T-helper 1 cell (primary cell): ENCODE data around the gene RTP2.

Source experiments
- DNase-seq, 5 donors: peaks; one replicate each; pipeline ENCODE4 v3.0.0-alpha.2; 2012 to 2020

Gene RTP2

DNA sequence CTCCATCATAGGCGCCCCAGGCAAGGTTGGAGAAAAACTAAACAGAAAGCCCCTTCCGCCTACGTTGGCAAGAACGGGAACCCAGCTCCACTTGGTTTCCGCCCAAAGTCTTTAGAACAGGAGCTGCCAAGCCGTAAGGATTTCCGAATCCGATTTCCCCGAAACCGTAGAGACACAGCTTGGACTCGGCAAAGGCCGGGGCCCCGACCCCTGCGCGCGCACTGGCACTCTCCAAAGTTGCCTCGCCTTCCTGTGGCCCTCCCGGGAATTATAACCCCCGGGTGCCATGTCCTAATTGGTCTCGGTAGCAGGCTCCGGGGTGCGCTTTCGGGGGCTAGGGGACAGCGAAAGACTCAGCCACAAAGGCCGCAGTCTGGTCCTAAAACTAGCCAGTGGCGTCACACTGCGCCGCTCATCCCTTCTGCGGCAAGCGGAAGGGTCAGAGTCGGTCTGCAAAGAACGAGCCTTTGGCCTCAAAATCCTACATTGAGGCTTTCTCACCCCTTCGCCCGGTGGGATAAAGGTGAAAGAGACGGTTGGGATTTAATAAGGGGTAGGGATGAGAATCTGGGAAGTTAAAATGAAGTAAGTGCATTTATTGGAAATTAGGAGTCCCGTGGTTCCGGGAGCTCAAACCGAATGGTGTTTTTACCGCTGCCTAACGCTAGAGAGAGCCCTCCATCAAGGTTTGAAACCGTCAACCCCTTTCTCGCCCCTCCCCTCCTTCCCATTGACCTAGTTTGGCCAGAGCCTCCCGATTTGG lies 36.2 kb upstream of the RTP2 start:
- peak in 4 of 5 donors; percentile 46 to 80 (median 55) for DNase-seq

DNA sequence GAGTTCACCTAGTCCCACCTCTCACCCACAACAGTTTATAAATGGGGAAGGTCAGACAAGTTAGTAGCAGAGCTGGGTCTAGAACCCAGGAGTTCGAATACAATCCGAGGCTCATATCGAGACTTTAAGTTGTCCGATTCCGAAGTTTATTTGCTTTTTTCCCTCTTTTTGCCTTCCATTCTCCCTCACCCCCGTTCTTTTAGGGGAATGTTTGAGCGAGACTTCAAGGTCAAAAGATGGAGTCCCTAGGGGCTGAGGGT lies 35.6 kb upstream of the RTP2 start:
- DNase-seq, result no peak

DNA sequence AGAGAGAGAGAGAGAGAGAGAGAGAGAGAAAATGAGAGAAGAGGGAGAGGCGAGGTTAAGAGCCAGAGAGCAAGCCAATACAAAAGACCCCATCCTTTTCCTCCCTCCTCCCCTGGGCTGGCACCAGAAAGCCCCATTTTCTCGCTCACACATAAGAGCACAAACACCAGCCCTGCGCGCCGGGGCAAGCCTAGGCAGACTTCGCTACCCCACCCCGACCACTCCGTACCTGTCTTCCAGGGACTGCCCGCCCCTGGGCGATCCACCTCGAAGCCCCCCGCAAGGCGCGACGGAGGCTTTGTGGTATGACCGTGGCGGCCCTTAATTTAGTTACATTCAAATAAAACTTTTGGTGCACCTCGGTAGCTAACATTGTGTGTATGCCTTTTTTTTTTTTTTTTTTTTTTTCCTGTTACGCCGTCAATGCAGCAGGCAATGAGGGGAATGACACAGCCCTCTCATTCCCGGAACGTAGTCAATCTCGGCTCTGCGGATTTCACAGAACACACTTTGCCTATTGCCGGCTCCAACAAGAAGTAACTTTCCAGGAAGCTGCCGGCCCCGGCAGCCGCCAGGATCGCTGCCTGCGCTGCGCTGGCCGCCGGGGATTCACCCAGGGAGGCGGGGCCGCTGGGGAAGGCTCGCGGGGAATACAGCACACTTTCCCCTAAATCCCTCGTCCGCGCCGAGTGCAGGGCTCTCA lies 35.2 kb upstream of the RTP2 start:
- peak in 1 of 5 donors; percentile 68 for DNase-seq

DNA sequence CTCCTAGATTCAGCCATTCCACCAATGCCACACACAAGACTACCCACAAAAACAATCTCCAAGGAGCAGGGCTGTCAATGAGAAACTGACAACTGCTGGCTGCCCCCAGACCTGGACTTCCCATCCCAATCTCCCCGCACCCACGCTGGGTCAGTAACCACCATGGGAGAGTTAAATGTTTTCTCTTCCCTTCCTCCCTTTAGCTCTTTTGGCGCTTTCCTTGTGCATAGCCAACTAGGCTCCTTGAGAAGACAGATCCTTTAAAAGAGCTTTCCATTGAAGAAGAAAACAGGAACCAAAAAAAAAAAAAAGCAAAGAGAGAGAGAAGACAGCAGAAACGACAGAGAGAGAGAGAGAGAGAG lies 34.6 kb upstream of the RTP2 start:
- DNase-seq, result no peak

DNA sequence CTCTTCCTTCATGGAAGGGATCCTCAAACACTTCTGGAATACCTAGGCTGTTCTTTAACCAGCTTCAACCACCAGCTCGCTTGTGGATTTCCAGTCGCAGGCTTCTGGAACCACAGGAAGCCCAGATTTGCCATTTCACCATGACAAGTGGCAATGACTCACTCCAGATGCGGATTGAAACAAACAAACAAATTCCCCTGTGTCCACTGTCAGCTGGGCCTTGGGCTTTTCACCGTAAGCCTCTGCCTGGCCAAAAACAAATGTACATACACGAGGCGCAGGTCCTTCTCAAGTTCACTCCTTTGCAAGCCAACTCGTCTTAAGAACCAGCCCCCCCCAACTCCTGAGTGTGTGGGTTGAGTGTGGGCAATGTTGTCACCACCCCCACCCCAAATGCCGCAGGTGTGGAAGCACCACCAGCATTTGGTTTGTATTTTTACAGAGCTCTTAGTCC lies 34.1 kb upstream of the RTP2 start:
- peak in 1 of 5 donors; percentile 37 for DNase-seq

DNA sequence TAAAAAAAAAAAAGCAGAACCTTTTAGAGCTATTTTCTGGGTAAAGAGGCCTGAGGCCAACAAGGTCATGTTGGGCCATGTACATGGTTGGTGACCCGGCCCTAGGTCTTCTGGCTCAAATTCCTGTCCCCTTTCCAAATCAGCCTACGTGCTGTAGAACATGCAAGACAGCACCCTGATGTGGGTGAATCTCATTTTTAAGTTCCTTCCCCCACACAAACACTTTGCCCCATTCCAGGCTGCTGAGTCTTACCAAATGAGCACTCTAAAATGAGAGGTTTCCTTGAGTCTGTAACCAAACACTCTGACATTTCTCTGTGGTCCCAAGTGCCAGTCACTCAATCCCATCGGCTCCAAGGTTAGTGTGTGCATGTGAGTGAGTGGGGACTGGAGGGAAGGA lies 33.5 kb upstream of the RTP2 start:
- no peak for DNase-seq

DNA sequence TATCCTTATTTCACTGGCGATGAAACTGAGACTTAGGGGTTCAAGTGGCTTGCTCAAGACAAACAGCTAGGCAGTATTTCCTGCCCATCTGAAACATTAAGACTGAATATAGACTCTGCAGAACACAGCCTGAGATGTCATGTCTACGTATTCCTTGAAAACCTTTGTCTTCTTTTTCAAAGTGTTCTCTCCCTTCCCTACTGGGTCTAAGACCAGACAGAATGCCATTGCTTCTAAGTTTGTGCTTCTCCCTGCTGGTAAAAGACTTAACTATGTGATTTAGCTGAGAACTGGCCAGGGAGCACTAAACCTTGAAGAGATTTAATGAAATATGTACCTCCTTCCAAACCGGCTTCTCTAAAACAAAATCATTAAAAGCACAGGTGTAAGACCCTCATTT lies 33.0 kb upstream of the RTP2 start:
- no peak for DNase-seq

DNA sequence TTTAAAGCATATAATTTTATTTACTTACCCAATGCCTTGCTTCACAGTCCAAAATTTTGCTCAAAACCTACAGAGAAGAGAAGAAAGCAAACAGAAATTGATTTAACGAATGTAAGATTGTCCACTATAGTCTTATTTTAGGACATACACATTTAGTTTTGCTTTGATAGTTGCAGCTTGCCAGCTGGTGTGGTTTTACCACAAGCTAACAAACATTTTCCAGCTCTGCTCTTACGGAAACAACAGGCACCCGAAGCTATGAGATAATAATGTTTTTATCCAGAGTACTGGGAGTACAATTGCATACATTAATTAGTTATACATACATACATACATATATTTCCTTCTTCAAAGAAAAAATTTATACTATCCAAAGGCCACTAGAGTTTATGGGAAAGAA lies 32.5 kb upstream of the RTP2 start:
- DNase-seq, result no peak

DNA sequence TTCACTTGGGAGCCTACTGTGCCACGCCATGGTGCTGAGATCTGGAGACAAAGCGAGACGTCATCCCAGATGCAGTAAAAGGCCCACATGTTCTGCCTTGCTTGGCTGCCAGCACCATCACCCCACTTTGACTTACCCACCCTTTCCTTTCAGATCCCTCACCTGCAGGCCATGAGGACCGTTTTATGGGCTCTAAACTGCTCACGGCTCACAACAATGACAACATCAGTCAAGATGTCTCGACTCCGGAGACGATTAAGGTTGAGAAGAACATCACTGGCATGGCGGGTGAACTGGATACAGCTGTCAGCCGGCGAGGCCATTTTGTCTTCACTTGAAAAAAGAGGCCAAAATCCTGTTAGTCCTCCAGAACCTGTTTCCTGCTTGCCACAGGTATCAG lies 31.0 kb upstream of the RTP2 start:
- no peak for DNase-seq

DNA sequence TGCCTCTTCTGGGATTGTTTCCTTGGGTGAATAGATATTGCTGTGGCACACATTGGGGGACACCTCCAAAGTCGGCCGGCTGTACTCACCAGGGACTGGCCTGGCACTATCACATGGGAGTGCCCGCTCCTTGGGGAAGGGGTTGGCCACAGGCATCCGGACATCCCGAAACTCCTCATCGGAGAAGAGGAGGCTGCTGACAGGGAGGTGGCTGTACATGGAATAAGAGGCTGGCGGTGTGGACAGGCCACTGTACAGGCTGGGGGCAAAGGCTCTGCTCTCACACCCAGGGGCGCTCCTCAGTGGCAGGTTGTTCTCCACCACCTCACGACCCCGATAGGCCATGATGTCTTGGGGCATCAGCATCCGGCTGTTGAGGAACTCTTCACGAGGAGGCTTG lies 27.2 kb upstream of the RTP2 start:
- DNase-seq, result no peak

DNA sequence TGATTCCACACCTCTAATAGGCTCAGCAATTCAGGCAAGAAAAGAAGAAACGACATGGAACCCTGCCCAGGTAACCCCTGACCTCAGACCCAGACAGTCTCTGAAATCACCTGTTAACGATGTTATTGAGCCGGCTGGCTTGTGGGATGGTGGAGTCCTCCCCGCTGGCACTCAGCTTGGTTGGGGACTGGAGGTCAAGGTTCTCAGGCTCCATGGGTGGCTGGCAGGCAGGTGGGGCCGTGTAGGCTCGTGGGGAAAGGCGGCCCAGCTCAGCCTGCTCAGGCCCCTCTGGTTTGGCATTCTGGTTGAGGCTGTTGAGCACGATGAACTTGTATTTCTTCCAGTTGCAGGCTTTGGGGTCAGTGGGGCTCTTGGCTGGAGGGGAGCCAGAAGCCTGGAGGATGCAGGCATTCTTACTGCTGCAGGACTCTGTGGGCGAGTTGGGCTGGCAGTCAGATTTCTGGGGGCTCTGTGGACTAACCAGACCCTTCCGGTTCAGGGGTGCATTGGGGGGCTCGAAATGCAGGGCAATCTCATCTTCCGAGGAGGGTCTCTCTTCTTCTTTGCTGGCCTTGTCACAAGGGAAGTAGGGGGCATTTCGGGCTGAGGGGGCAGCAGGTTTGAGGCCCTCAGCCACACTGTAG lies 26.7 kb upstream of the RTP2 start:
- no peak for DNase-seq

DNA sequence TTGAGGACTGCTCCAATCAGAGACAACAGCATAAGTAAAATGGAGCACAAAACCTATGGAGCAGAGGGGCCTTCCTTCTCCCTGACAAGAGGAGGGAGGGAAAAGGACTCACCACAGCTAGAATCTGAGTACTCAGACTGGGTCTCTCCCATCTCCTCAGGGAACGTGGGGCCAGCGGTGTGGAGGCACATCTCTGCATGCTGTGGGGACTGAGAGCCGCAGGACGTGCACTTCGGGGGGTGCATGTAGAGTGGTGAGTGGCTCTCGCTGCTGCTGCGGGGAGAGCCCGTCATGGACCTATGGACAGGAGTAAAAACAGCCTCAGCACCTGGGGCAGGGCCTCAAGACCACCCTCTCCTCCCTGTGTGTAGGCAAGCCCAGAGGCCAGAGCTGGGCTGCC lies 25.9 kb upstream of the RTP2 start:
- no peak for DNase-seq

DNA sequence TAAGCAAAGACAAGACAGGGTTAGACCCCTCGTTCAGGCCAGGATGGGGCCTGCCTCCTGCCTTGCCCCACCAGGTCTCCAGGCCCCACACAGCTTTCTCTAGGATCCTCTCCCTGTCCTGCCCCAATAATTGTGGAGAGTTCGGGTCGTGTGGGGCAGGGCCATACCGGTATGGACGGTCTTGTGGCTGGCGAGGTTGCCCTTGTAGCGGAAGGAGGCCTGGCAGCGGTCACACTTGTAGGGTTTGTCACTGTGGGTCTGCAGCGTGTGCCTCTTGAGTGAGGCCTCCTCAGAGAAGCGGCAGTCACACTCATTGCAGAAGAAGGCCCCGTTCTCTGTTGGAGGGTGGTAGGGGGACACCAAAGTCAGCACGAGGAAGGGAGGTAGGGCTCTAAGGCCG lies 24.2 kb upstream of the RTP2 start:
- no peak for DNase-seq

DNA sequence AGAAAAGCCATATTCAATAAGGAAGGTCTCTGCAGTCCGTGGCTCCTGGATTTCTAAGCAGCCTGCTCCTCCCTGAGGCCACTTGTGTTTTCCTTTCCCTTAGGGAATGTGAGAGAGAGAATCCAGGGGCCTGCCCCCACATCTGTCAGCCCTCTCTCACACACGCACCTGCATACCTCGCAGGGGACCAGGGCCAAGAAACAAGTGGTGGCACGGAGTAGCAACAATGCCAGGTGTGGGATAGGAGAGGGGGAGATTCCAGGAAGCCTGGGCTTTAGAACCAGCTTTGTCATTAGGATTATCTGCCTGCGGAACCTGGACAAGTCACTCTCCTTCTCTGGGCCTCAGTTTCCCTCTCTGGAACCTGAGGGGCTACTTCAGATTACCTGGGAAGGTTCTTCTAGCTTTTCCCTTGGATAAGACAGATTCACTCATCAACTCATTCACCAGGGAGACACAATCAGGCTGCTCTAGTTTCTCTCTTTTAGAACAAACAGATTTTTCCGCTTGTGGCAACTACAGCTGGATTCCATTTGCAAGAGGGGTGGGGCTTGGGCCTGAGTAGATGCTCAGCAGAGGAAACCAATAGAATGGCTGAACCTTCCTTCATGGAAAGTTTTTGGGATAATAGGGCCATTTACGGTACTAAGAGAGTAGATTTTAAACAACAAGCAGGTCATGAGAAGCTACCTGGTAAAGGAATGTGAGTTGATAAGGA lies 23.5 kb upstream of the RTP2 start:
- no peak for DNase-seq

DNA sequence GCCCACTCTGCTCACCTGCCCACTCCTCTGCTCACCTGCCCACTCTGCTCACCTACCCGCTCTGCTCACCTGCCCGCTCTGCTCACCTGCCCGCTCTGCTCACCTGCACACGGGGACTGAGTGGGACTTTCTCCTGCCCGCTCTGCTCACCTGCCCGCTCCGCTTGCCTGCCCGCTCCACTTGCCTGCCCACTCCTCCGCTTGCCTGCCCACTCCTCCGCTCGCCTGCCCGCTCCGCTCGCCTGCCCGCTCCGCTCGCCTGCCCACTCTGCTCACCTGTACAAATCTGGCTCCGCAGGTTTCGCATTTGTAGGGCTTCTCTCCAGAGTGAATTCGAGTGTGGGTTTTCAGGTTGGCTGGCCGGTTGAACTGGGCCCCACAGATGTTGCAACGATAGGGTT lies 22.9 kb upstream of the RTP2 start:
- DNase-seq, result no peak

DNA sequence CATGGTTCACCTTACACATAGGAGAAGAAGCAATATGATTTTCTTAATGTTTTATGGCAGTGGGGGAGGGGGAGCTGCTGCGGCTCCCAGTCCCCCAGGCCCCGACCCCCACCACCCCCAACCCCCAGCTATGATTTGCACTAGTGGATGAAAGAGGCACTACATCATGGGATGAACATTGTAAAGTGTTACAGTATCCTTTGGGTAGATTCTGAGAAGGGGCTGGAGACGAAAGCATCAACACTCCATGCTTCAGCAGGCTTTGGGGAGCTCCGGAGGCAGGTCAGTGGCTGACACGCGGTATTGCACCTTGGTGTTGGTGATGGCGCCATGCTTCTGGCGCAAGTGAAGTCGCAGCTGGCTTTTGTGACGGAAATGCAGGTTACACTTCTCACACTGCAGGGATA lies 19.9 kb upstream of the RTP2 start:
- no peak for DNase-seq

DNA sequence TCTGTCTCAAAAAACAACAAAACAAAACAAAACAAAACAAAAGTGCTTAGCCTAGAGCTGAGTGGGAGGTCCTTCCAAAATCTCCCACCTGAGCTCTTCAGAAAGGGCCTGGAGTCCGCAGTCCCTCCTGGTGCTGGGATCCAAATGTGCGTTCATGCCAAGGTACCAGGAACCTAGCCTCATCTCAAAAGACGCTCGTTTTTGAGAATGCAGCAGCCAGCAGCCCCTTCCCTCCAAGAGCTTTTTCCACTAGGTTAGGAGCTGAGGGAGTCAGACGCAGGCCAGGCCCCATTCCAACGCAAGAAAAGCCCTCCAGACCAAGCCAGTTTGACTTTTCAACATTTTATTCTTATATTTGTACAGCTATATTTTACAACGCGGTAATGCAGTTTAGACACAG lies 18.7 kb upstream of the RTP2 start:
- DNase-seq, result no peak

DNA sequence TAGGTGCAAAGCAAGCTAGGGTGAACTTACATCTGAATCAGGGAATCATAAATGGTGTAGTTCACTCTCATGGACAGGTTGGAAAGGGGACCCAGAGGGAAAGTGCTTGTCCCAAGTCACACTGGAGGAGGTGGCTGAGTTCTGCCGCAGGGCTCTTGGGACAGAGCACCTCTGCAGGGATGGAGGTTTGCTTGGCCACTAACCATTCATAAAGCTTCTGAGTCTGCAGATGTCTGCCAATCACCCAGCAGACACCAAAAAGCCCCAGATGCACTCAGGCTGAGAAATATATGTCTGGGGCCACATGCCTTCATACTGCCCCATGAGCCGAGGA lies 17.9 kb upstream of the RTP2 start:
- no peak for DNase-seq

DNA sequence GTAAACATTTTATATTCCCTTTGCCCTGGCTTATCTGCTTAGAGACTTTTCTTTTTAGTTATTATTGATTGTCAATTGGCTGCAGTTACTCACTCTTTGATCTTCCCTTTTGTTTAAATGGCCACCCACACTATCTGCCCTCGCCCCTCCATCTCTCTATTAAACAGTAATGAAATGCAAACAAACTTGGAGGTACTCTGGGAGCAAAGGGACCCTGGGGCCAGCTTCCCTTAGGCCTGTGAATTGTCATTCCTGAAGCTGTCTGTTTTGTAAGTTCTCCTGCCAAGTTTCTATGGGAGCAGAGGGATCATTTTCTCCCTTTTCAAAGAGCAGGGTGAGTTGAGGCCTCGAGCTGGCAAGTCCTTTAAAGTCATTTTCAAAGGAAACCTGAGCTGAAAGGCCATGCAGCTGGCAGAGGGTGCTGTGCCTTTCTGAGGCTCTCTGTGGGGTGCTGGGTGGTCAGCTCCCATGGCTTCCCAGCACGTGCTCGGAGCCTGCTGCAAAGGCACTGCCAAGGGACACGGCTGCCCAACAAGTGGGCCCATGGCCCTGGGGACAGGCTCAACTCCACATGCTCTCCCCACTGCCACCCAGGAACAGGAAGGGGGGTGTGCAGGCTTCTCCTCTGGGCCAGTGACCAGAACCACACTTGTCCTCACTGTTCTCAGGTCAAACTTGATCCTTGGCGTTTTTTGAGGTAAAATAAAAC lies 17.4 kb upstream of the RTP2 start:
- no peak for DNase-seq

DNA sequence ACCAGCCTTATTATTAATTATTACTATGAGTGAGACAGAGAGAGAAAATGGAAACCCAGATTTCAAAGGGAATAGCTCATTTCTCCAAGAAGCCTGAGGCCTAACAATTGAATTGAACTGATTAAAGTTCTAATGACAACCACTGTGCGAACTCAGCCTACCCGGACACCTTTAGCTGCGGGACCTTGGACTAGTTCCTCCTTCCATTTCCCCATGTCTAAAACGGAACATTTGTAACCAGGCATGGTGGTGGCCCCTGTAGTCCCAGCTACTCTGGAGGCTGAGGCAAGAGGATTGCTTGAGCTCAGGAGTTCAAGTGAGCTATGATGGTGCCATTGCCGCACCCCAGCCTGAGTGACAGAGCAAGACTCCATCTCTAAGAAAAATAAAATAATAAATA lies 16.4 kb upstream of the RTP2 start:
- no peak for DNase-seq

DNA sequence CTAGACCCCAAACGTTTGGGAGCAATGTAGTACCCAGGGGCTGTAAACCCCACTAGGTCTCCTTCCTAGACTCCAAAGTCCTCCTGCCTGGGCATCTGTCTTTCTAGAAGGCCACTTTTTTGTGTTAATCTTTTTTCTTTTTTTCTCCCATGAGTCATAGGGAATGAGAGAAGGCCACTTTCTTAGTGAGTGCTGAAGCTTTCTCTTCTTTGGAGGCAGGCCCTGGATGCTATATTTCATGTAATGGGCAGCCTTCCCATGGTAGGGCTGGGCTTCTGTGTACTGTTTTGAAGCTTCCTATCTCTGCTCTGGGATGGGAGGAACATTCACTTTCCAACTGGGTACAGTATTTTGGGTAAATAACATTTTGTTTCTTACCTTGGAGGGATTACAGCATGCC lies 15.2 kb upstream of the RTP2 start:
- no peak for DNase-seq

DNA sequence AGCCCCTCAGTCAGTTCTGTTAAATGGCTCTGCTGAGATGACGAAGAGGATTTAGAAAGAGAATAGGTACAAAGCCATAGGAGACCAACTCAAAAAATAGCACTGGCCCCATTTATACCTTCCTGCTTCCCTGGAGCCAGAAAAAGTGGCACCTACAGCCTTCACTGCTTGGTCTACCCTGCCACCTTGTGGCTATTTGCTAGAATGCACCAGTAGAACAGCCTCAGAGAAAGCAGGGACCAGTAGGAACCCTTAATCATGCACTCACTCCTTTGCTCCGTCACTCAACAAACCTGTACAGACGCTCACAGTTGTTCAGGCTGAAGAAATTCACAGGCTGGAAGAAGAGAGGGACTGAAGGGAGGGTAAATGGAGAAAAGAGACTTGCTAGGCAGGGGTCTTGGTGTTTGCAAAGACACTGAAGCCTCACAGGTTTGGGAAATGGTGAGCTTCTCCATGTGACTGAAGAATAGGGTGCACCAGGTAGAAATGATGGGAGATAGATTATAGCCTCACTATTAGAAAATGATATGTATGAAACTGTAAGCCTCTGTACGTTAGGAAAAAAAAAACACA lies 12.1 kb upstream of the RTP2 start:
- peak; percentile 24 to 71 (median 56) for DNase-seq

DNA sequence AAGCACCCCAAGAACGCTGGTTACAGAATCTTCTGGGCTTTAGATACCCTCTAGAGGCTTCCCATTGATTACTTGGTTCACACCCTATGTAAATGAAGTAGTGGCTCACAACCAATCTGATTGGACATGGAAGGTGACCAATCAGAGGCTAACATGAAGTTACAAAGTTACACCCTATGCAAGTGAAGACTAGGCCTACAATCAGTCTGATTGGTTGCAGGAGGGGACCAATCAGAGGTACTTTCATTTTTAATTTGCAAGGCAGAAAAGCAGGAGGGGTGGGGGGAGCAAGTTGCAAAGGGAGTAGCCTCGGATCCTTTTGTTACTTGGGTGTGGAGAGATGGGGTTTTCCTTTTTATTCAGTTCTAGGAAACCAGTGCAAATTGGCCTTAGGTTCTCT lies 11.1 kb upstream of the RTP2 start:
- DNase-seq, result peak in 1 of 5 donors; percentile 56
